ENCODE measurements around the gene CNOT6L. TPM values are rescaled to one million over a fixed set of nuclear protein-coding genes. Genes with fewer than 3 reads are reported as not detected.

Gene CNOT6L
- total and polyA plus RNA-seq, 2 of the 13 experiments (the other 11 are each of a cell fraction or from before 2014, with no cell fraction given), result 7.9 to 13.5 TPM

DNA sequence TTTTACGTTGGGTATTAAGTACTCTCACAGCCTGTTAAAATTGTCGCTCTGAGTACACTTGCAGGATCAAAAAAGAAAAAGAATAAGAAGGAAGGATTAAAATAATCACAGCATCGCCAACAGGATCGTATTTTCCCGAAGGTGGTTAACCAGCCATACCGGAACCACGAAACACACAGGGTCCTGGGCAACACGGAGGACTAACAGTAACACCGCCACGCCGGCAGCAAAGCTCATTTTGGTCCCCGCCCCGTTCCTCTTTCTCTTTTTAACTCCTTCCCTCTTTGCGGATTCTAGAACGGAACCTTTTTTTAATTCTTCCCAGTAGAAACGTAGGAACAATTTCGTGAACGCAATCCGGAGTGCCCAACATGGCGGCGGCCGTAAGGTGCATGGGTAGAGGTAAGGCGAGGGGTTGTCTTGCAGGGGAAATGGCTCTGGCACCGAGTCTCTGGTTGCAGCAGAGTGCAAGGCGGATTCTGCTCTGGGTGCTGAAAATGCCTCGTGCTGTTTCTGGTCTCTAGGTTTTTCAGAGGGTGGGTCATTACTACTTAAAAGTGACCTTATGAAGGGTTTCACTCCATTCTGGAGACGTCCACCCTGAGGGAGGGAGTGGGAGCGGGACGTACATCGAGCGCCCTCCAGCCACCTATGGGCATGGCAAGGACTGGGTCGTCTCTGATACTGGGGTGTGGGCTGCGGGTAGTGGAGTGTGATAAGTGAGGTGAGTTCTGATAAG, 43.5 kb upstream of the CNOT6L start, which contains the start of gene MRPL1 (continued):
- TF ChIP-seq, protein P1, sequence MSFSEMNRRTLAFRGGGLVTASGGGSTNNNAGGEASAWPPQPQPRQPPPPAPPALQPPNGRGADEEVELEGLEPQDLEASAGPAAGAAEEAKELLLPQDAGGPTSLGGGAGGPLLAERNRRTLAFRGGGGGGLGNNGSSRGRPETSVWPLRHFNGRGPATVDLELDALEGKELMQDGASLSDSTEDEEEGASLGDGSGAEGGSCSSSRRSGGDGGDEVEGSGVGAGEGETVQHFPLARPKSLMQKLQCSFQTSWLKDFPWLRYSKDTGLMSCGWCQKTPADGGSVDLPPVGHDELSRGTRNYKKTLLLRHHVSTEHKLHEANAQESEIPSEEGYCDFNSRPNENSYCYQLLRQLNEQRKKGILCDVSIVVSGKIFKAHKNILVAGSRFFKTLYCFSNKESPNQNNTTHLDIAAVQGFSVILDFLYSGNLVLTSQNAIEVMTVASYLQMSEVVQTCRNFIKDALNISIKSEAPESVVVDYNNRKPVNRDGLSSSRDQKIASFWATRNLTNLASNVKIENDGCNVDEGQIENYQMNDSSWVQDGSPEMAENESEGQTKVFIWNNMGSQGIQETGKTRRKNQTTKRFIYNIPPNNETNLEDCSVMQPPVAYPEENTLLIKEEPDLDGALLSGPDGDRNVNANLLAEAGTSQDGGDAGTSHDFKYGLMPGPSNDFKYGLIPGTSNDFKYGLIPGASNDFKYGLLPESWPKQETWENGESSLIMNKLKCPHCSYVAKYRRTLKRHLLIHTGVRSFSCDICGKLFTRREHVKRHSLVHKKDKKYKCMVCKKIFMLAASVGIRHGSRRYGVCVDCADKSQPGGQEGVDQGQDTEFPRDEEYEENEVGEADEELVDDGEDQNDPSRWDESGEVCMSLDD (CRISPR knock-in tag; IDR thresholded peaks at IDR 0.05; ENCODE audit: borderline replicate concordance), result peak; percentile 35; the same call in 1 of the 2 replicates
- TF ChIP-seq, protein P2, sequence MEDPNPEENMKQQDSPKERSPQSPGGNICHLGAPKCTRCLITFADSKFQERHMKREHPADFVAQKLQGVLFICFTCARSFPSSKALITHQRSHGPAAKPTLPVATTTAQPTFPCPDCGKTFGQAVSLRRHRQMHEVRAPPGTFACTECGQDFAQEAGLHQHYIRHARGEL (CRISPR knock-in tag; IDR thresholded peaks at IDR 0.05), result no peak
- TF ChIP-seq NR1H2 (CRISPR knock-in tag; IDR thresholded peaks at IDR 0.05; ENCODE audit: borderline replicate concordance, low read depth) (no peak), SP2 (CRISPR knock-in tag; IDR thresholded peaks at IDR 0.05) (no peak), PRMT3 (CRISPR knock-in tag; IDR thresholded peaks at IDR 0.05; ENCODE audit: borderline replicate concordance, low read depth) (no peak; the same call in 1 of the 2 replicates), ZNF333 (CRISPR knock-in tag; IDR thresholded peaks at IDR 0.05; ENCODE audit: borderline replicate concordance) (no peak), SALL2 (CRISPR knock-in tag; IDR thresholded peaks at IDR 0.05) (peak; percentile 88), NFKB2 (CRISPR knock-in tag; IDR thresholded peaks at IDR 0.05; ENCODE audit: borderline replicate concordance) (peak; percentile 85; the same call in 1 of the 2 replicates), ZFP1 (CRISPR knock-in tag; IDR thresholded peaks at IDR 0.05) (peak; percentile 81), JDP2 (CRISPR knock-in tag; IDR thresholded peaks at IDR 0.05; ENCODE audit: borderline replicate concordance) (no peak), ZNF3 (CRISPR knock-in tag; IDR thresholded peaks at IDR 0.05) (peak; percentile 67), ZNF75D (CRISPR knock-in tag; IDR thresholded peaks at IDR 0.05; ENCODE audit: borderline replicate concordance) (peak; percentile 92; the same call in 1 of the 2 replicates), KDM6A (CRISPR knock-in tag; IDR thresholded peaks at IDR 0.05; ENCODE audit: low read depth) (no peak), GATAD1 (CRISPR knock-in tag; IDR thresholded peaks at IDR 0.05) (peak; percentile 96), NKX3-1 (CRISPR knock-in tag; IDR thresholded peaks at IDR 0.05) (peak; percentile 72), FOXA3 (CRISPR knock-in tag; IDR thresholded peaks at IDR 0.05) (peak; percentile 70), TCF12 (IDR thresholded peaks at IDR 0.05) (no peak), TCF12 (CRISPR knock-in tag; IDR thresholded peaks at IDR 0.05) (no peak), TBP (CRISPR knock-in tag; IDR thresholded peaks at IDR 0.05) (no peak)
- TF ChIP-seq, protein P3, sequence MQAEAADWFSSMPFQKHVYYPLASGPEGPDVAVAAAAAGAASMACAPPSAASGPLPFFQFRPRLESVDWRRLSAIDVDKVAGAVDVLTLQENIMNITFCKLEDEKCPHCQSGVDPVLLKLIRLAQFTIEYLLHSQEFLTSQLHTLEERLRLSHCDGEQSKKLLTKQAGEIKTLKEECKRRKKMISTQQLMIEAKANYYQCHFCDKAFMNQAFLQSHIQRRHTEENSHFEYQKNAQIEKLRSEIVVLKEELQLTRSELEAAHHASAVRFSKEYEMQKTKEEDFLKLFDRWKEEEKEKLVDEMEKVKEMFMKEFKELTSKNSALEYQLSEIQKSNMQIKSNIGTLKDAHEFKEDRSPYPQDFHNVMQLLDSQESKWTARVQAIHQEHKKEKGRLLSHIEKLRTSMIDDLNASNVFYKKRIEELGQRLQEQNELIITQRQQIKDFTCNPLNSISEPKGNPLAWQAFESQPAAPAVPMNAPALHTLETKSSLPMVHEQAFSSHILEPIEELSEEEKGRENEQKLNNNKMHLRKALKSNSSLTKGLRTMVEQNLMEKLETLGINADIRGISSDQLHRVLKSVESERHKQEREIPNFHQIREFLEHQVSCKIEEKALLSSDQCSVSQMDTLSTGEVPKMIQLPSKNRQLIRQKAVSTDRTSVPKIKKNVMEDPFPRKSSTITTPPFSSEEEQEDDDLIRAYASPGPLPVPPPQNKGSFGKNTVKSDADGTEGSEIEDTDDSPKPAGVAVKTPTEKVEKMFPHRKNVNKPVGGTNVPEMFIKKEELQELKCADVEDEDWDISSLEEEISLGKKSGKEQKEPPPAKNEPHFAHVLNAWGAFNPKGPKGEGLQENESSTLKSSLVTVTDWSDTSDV (CRISPR knock-in tag; IDR thresholded peaks at IDR 0.05), result no peak
- TF ChIP-seq, protein P4, sequence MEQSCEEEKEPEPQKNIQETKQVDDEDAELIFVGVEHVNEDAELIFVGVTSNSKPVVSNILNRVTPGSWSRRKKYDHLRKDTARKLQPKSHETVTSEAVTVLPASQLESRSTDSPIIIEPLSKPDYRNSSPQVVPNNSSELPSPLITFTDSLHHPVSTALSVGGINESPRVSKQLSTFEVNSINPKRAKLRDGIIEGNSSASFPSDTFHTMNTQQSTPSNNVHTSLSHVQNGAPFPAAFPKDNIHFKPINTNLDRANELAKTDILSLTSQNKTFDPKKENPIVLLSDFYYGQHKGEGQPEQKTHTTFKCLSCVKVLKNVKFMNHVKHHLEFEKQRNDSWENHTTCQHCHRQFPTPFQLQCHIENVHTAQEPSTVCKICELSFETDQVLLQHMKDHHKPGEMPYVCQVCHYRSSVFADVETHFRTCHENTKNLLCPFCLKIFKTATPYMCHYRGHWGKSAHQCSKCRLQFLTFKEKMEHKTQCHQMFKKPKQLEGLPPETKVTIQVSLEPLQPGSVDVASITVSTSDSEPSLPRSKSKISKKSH (CRISPR knock-in tag; IDR thresholded peaks at IDR 0.05; ENCODE audit: borderline replicate concordance), result peak; percentile 81; the same call in 1 of the 2 replicates
- TF ChIP-seq, protein P5, sequence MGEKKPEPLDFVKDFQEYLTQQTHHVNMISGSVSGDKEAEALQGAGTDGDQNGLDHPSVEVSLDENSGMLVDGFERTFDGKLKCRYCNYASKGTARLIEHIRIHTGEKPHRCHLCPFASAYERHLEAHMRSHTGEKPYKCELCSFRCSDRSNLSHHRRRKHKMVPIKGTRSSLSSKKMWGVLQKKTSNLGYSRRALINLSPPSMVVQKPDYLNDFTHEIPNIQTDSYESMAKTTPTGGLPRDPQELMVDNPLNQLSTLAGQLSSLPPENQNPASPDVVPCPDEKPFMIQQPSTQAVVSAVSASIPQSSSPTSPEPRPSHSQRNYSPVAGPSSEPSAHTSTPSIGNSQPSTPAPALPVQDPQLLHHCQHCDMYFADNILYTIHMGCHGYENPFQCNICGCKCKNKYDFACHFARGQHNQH (CRISPR knock-in tag; IDR thresholded peaks at IDR 0.05), result peak; percentile 92; the same call in 1 of the 2 replicates
